Measurements from ENCODE around the gene ZNF407. TPM values are rescaled to one million over a fixed set of nuclear protein-coding genes. Genes with fewer than 3 reads are reported as not detected.

Gene ZNF407
- total RNA-seq, 1 experiment from 2014 or later: 15.9 TPM

- ChIA-PET CTCF (no interaction called here), POLR2A (ENCODE audit: low non-redundant PET) (no interaction called here)
- DNase-seq (ENCODE audit: low spot score): no peak
- TF ChIP-seq EZH2 (IDR thresholded peaks at IDR 0.05; ENCODE audit: borderline replicate concordance, low read depth, low read length, poor library complexity, severe bottlenecking): no peak
- TF ChIP-seq, protein P1, sequence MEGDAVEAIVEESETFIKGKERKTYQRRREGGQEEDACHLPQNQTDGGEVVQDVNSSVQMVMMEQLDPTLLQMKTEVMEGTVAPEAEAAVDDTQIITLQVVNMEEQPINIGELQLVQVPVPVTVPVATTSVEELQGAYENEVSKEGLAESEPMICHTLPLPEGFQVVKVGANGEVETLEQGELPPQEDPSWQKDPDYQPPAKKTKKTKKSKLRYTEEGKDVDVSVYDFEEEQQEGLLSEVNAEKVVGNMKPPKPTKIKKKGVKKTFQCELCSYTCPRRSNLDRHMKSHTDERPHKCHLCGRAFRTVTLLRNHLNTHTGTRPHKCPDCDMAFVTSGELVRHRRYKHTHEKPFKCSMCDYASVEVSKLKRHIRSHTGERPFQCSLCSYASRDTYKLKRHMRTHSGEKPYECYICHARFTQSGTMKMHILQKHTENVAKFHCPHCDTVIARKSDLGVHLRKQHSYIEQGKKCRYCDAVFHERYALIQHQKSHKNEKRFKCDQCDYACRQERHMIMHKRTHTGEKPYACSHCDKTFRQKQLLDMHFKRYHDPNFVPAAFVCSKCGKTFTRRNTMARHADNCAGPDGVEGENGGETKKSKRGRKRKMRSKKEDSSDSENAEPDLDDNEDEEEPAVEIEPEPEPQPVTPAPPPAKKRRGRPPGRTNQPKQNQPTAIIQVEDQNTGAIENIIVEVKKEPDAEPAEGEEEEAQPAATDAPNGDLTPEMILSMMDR (conservative IDR thresholded peaks at IDR 0.05; ENCODE audit: low read depth, low read length): no peak
- BruUV-seq (replicated peaks): no TSS peak
- H3K4me3 ChIP-seq (ENCODE audit: low read depth, low read length, poor library complexity, severe bottlenecking): no peak overlapping the region
- no peaks in the 10 kb centered on the region for H3K9me3 ChIP-seq (ENCODE audit: low read depth, low read length, poor library complexity, severe bottlenecking)
- intact Hi-C loops (cut with micrococcal nuclease; ENCODE audit: unreplicated experiment): no loop called here
- no peak overlapping the region for H3K27ac ChIP-seq (ENCODE audit: low read depth, low read length, poor library complexity, severe bottlenecking)
- no peaks in the 10 kb centered on the region for H3K36me3 ChIP-seq (ENCODE audit: insufficient read depth, low read length, poor library complexity, severe bottlenecking)
- no peaks in the 10 kb centered on the region for H3K27me3 ChIP-seq (replicated peaks; ENCODE audit: insufficient read depth, low read depth, low read length, poor library complexity)
- H3K4me1 ChIP-seq (ENCODE audit: insufficient read depth, low read length, poor library complexity, severe bottlenecking): no peaks in the 10 kb centered on the region
These were observed 268.9 kb downstream of the ZNF407 start for GRCh38 chr18:74866577-74866976.

DNA sequence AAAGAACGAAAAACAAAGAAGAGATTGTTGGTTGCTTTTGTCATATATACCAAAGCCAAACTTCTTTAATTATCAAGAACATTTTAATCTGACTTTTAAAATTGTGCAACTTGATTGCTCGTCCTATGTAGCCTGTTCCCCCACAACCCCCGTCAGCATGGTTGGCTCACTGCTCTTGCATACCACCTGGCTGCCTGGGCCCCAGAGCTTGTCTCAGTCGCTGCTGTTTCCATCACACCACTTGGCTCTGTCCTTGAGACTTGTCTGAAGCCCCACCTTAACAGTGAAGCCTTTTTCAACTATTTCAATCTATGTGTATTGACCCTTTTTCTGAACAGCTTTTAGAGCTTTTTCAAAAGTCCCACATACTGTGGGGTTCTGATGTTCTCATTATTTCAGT lies 270.8 kb downstream of the ZNF407 start:
- Histone ChIP-seq H3K4me3 (ENCODE audit: low read depth, low read length, poor library complexity, severe bottlenecking) (no peak overlapping the region), H3K36me3 (ENCODE audit: insufficient read depth, low read length, poor library complexity, severe bottlenecking) (no peaks in the 10 kb centered on the region), H3K4me1 (ENCODE audit: insufficient read depth, low read length, poor library complexity, severe bottlenecking) (no peaks in the 10 kb centered on the region), H3K27me3 (replicated peaks; ENCODE audit: insufficient read depth, low read depth, low read length, poor library complexity) (no peaks in the 10 kb centered on the region), H3K27ac (ENCODE audit: low read depth, low read length, poor library complexity, severe bottlenecking) (no peak overlapping the region), H3K9me3 (ENCODE audit: low read depth, low read length, poor library complexity, severe bottlenecking) (no peaks in the 10 kb centered on the region)
- intact Hi-C loops (cut with micrococcal nuclease; ENCODE audit: unreplicated experiment): no loop called here
- DNase-seq (ENCODE audit: low spot score): no peak
- TF ChIP-seq EZH2 (IDR thresholded peaks at IDR 0.05; ENCODE audit: borderline replicate concordance, low read depth, low read length, poor library complexity, severe bottlenecking): no peak
- TF ChIP-seq, protein P1 (conservative IDR thresholded peaks at IDR 0.05; ENCODE audit: low read depth, low read length): no peak
- ChIA-PET CTCF (no interaction called here), POLR2A (ENCODE audit: low non-redundant PET) (no interaction called here)
- no TSS peak for BruUV-seq (replicated peaks)

GRCh38 chr18:74869904-74870863 lies 272.5 kb downstream of the ZNF407 start:
- no peak for DNase-seq (ENCODE audit: low spot score)
- POLR2A ChIA-PET (ENCODE audit: low non-redundant PET): no interaction called here

More at GRCh38 chr18:74869904-74870863, 272.5 kb downstream of the ZNF407 start:
- no peak for TF ChIP-seq EZH2 (IDR thresholded peaks at IDR 0.05; ENCODE audit: borderline replicate concordance, low read depth, low read length, poor library complexity, severe bottlenecking)
- TF ChIP-seq, protein P1 (conservative IDR thresholded peaks at IDR 0.05; ENCODE audit: low read depth, low read length): no peak
- BruUV-seq (replicated peaks): no TSS peak
- no peak overlapping the region for H3K4me3 ChIP-seq (ENCODE audit: low read depth, low read length, poor library complexity, severe bottlenecking)
- H3K27me3 ChIP-seq (replicated peaks; ENCODE audit: insufficient read depth, low read depth, low read length, poor library complexity): no peaks in the 10 kb centered on the region
- intact Hi-C loops (cut with micrococcal nuclease; ENCODE audit: unreplicated experiment): no loop called here
- no peaks in the 10 kb centered on the region for H3K36me3 ChIP-seq (ENCODE audit: insufficient read depth, low read length, poor library complexity, severe bottlenecking)
- CTCF ChIA-PET: no interaction called here
- H3K27ac ChIP-seq (ENCODE audit: low read depth, low read length, poor library complexity, severe bottlenecking): no peak overlapping the region
- no peaks in the 10 kb centered on the region for H3K9me3 ChIP-seq (ENCODE audit: low read depth, low read length, poor library complexity, severe bottlenecking)
- no peaks in the 10 kb centered on the region for H3K4me1 ChIP-seq (ENCODE audit: insufficient read depth, low read length, poor library complexity, severe bottlenecking)

Measured in A673 (cell line).